Progenitor cell of endocrine pancreas (in vitro differentiated cells): ENCODE measurements around the gene NMT1. TPM values are rescaled to one million over a fixed set of nuclear protein-coding genes. Genes with fewer than 3 reads are reported as not detected.

Source experiments
- DNase-seq: peaks from one replicate; pipeline ENCODE4 v3.0.0; 2021; ENCODE audit warnings: low spot score; ENCODE audit not compliant: unreplicated experiment
- H3K27ac Mint-ChIP-seq: 2 replicates; pipeline ENCODE4 v1.8.0; 2021; ENCODE audit warnings: mild to moderate bottlenecking, moderate library complexity, mixed read lengths
- H3K27me3 Mint-ChIP-seq: 2 replicates; pipeline ENCODE4 v1.8.0; 2021; ENCODE audit warnings: mixed read lengths
- H3K36me3 Mint-ChIP-seq: 2 replicates; pipeline ENCODE4 v1.8.0; 2022; ENCODE audit warnings: mixed read lengths; ENCODE audit not compliant: insufficient read depth
- H3K4me1 Mint-ChIP-seq: 2 replicates; pipeline ENCODE4 v1.8.0; 2021; ENCODE audit warnings: low read depth, mixed read lengths
- H3K4me3 Mint-ChIP-seq: 2 replicates; pipeline ENCODE4 v1.8.0; 2021; ENCODE audit warnings: low read depth, mild to moderate bottlenecking, moderate library complexity, mixed read lengths
- H3K9me3 Mint-ChIP-seq: 2 replicates; pipeline ENCODE4 v1.8.0; 2021; ENCODE audit warnings: low read depth, mixed read lengths
- CTCF ChIP-seq: fragments of 200-600 bp; sonication (generic); IDR thresholded peaks from one replicate; pipeline ENCODE4 v1.5.0; 2021; ENCODE audit warnings: antibody characterized with exemption, mild to moderate bottlenecking; ENCODE audit not compliant: unreplicated experiment
- total RNA-seq: library from RNA; stranded (reverse); gene quantifications from 2 replicates; pipeline ENCODE4 v1.2.1, GENCODE V29; 2021

The NMT1 gene
- total RNA-seq, 1 donor from 2014 or later: 97.4 TPM

GRCh38 chr17:45147581-45148182, 86.6 kb downstream of the NMT1 start:
- Mint-ChIP-seq H3K27me3 (no peaks in the 10 kb centered on the region), H3K4me1 (peaks cover 26% of the 10 kb centered on the region), H3K36me3 (no peaks in the 10 kb centered on the region), H3K27ac (peak overlapping the region; percentile 100), H3K4me3 (peak overlapping the region; percentile 99), H3K9me3 (no peaks in the 10 kb centered on the region)
- TF ChIP-seq CTCF: no peak
- DNase-seq: no peak

- peak; percentile 98 for DNase-seq
- H3K9me3 Mint-ChIP-seq: no peaks in the 10 kb centered on the region
- H3K4me1 Mint-ChIP-seq: peaks cover 26% of the 10 kb centered on the region
- peak within 1 kb of the TSS; percentile 99 for H3K4me3 Mint-ChIP-seq
- H3K27me3 Mint-ChIP-seq: no peaks in the 10 kb centered on the region
- no peak for TF ChIP-seq CTCF
- peak within 1 kb of the TSS; percentile 100 for H3K27ac Mint-ChIP-seq
- H3K36me3 Mint-ChIP-seq: no peaks in the 10 kb centered on the region
Observed at GRCh38 chr17:45148183-45149036, 87.3 kb downstream of the NMT1 start, which contains the start of gene HEXIM1. TSS of gene HEXIM1 (plus strand) at chr17:45148475. CDS start at chr17:45149191, 716 bp downstream.

GRCh38 chr17:45149037-45149668, 88.0 kb downstream of the NMT1 start:
- H3K27ac Mint-ChIP-seq: peak overlapping the region; percentile 100
- H3K27me3 Mint-ChIP-seq: no peaks in the 10 kb centered on the region
- peak; percentile 81 for DNase-seq
- peaks cover 24% of the 10 kb centered on the region for H3K4me1 Mint-ChIP-seq
- H3K4me3 Mint-ChIP-seq: peak overlapping the region; percentile 99
- no peaks in the 10 kb centered on the region for H3K9me3 Mint-ChIP-seq
- H3K36me3 Mint-ChIP-seq: no peaks in the 10 kb centered on the region
- peak; percentile 77 for TF ChIP-seq CTCF

GRCh38 chr17:45149669-45150664, 88.8 kb downstream of the NMT1 start:
- no peak for DNase-seq
- Mint-ChIP-seq H3K36me3 (no peaks in the 10 kb centered on the region), H3K9me3 (no peaks in the 10 kb centered on the region)

More at GRCh38 chr17:45149669-45150664, 88.8 kb downstream of the NMT1 start:
- H3K4me1 Mint-ChIP-seq: peaks cover 24% of the 10 kb centered on the region
- TF ChIP-seq CTCF: no peak
- no peaks in the 10 kb centered on the region for H3K27me3 Mint-ChIP-seq
- peak overlapping the region; percentile 99 for H3K4me3 Mint-ChIP-seq
- peak overlapping the region; percentile 100 for H3K27ac Mint-ChIP-seq
